ENCODE measurements around the gene MCCC2. TPM values are rescaled to one million over a fixed set of nuclear protein-coding genes. Genes with fewer than 3 reads are reported as not detected.

MCCC2 gene
- total and polyA plus RNA-seq, 4 donors = 28.0 to 82.4 (median 61.8) TPM

DNA sequence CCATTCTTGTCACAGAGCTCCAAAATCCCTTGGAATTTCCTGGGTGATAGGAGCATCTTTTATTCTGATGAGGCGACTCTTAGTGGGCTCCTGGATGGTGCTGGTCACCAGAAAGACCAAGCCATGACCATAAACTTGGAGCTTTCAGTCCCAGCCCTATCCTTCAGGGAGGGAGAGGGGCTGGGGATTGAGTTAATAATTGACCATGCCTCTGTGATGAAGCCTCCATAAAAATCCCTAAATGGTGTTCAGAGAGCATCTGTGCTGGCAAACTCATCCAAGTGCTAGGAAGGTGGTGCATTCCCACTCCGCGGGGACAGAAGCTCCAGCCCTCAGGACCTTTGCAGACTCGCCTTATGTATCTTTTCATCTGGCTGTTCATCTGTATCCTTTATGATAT is 28.7 kb downstream of the MCCC2 start:
- Histone ChIP-seq H3K9ac (ENCODE audit: low read depth in 1 of 2, low read length in 2 of 2) (no peak overlapping the region), H3K4me3 (ENCODE audit: low read depth in 1 of 3, low read length in 3 of 3) (no peak overlapping the region), H3K27ac (ENCODE audit: low read depth in 1 of 2, low read length in 2 of 2) (no peak overlapping the region), H3K36me3 (ENCODE audit: control insufficient read depth in 4 of 4, insufficient read depth in 3 of 4, low read depth in 1 of 4, low read length in 3 of 4) (peaks cover 0 to 44% (median 34%) of the 10 kb centered on the region in 4 donors), H3K27me3 (ENCODE audit: control insufficient read depth in 4 of 4, insufficient read depth in 4 of 4, low read length in 3 of 4) (no peaks in the 10 kb centered on the region), H3K9me3 (ENCODE audit: control insufficient read depth in 4 of 4, low read length in 3 of 4) (no peaks in the 10 kb centered on the region), H3K4me1 (ENCODE audit: control insufficient read depth in 4 of 4, insufficient read depth in 4 of 4, low read length in 3 of 4) (no peaks in the 10 kb centered on the region)
- TF ChIP-seq, protein P1, sequence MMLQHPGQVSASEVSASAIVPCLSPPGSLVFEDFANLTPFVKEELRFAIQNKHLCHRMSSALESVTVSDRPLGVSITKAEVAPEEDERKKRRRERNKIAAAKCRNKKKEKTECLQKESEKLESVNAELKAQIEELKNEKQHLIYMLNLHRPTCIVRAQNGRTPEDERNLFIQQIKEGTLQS (IDR thresholded peaks at IDR 0.05) = no peak
- TF ChIP-seq FOXA2 (IDR thresholded peaks at IDR 0.05) = no peak
- no peak for TF ChIP-seq EGR1 (IDR thresholded peaks at IDR 0.05; ENCODE audit: low read depth in 2 of 2)
- TF ChIP-seq, protein P2, sequence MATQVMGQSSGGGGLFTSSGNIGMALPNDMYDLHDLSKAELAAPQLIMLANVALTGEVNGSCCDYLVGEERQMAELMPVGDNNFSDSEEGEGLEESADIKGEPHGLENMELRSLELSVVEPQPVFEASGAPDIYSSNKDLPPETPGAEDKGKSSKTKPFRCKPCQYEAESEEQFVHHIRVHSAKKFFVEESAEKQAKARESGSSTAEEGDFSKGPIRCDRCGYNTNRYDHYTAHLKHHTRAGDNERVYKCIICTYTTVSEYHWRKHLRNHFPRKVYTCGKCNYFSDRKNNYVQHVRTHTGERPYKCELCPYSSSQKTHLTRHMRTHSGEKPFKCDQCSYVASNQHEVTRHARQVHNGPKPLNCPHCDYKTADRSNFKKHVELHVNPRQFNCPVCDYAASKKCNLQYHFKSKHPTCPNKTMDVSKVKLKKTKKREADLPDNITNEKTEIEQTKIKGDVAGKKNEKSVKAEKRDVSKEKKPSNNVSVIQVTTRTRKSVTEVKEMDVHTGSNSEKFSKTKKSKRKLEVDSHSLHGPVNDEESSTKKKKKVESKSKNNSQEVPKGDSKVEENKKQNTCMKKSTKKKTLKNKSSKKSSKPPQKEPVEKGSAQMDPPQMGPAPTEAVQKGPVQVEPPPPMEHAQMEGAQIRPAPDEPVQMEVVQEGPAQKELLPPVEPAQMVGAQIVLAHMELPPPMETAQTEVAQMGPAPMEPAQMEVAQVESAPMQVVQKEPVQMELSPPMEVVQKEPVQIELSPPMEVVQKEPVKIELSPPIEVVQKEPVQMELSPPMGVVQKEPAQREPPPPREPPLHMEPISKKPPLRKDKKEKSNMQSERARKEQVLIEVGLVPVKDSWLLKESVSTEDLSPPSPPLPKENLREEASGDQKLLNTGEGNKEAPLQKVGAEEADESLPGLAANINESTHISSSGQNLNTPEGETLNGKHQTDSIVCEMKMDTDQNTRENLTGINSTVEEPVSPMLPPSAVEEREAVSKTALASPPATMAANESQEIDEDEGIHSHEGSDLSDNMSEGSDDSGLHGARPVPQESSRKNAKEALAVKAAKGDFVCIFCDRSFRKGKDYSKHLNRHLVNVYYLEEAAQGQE (IDR thresholded peaks at IDR 0.05) = no peak
- no peak for TF ChIP-seq SP1 (IDR thresholded peaks at IDR 0.05)
- no peak for TF ChIP-seq NR2F2 (IDR thresholded peaks at IDR 0.05)
- TF ChIP-seq, protein P3, sequence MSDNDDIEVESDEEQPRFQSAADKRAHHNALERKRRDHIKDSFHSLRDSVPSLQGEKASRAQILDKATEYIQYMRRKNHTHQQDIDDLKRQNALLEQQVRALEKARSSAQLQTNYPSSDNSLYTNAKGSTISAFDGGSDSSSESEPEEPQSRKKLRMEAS (IDR thresholded peaks at IDR 0.05) = no peak
- no peak for TF ChIP-seq RXRA (IDR thresholded peaks at IDR 0.05)
- TF ChIP-seq FOXA1 (IDR thresholded peaks at IDR 0.05) = no peak
- TF ChIP-seq TAF1 (conservative IDR thresholded peaks at IDR 0.05) = no peak
- TF ChIP-seq RAD21 (IDR thresholded peaks at IDR 0.05) = no peak
- TF ChIP-seq GABPA (IDR thresholded peaks at IDR 0.05 in 1 of 2, conservative IDR thresholded peaks at IDR 0.05 in 1 of 2) = no peak
- no peak for TF ChIP-seq YY1 (IDR thresholded peaks at IDR 0.05)
- no peak for TF ChIP-seq HNF4A (conservative IDR thresholded peaks at IDR 0.05)
- no peak for TF ChIP-seq JUND (IDR thresholded peaks at IDR 0.05)
- TF ChIP-seq, protein P4, sequence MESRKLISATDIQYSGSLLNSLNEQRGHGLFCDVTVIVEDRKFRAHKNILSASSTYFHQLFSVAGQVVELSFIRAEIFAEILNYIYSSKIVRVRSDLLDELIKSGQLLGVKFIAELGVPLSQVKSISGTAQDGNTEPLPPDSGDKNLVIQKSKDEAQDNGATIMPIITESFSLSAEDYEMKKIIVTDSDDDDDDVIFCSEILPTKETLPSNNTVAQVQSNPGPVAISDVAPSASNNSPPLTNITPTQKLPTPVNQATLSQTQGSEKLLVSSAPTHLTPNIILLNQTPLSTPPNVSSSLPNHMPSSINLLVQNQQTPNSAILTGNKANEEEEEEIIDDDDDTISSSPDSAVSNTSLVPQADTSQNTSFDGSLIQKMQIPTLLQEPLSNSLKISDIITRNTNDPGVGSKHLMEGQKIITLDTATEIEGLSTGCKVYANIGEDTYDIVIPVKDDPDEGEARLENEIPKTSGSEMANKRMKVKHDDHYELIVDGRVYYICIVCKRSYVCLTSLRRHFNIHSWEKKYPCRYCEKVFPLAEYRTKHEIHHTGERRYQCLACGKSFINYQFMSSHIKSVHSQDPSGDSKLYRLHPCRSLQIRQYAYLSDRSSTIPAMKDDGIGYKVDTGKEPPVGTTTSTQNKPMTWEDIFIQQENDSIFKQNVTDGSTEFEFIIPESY (IDR thresholded peaks at IDR 0.05) = no peak
- TF ChIP-seq, protein P5, sequence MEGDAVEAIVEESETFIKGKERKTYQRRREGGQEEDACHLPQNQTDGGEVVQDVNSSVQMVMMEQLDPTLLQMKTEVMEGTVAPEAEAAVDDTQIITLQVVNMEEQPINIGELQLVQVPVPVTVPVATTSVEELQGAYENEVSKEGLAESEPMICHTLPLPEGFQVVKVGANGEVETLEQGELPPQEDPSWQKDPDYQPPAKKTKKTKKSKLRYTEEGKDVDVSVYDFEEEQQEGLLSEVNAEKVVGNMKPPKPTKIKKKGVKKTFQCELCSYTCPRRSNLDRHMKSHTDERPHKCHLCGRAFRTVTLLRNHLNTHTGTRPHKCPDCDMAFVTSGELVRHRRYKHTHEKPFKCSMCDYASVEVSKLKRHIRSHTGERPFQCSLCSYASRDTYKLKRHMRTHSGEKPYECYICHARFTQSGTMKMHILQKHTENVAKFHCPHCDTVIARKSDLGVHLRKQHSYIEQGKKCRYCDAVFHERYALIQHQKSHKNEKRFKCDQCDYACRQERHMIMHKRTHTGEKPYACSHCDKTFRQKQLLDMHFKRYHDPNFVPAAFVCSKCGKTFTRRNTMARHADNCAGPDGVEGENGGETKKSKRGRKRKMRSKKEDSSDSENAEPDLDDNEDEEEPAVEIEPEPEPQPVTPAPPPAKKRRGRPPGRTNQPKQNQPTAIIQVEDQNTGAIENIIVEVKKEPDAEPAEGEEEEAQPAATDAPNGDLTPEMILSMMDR (IDR thresholded peaks at IDR 0.05; ENCODE audit: low read depth, low read length, missing input control) = no peak
- TF ChIP-seq HNF4G (IDR thresholded peaks at IDR 0.05) = no peak
- WGBS = 92% methylated on average over 4 of the region's 4 CpGs
- DNase-seq (ENCODE audit: low spot score) = no peak
